Myocyte (in vitro differentiated cells): ENCODE measurements around the gene ABCA8. TPM values are rescaled to one million over a fixed set of nuclear protein-coding genes. Genes with fewer than 3 reads are reported as not detected.
"Not testable (repeated sequence)": the region's sequence is repeated elsewhere in the genome, so short reads cannot be mapped to it uniquely, and the experiment has no call there.

Experiments used
- DNase-seq: peaks from one replicate; pipeline ENCODE4 v3.0.0-alpha.2; 2012; ENCODE audit warnings: low read depth
- total RNA-seq: library from RNA; depleted of rRNA; stranded (reverse); fragments of >200 nt; gene quantifications from 2 replicates; pipeline ENCODE4 v1.2.3, GENCODE V29; 2014

The ABCA8 gene
- total RNA-seq, 1 donor from 2014 or later: 0.11 TPM

DNA sequence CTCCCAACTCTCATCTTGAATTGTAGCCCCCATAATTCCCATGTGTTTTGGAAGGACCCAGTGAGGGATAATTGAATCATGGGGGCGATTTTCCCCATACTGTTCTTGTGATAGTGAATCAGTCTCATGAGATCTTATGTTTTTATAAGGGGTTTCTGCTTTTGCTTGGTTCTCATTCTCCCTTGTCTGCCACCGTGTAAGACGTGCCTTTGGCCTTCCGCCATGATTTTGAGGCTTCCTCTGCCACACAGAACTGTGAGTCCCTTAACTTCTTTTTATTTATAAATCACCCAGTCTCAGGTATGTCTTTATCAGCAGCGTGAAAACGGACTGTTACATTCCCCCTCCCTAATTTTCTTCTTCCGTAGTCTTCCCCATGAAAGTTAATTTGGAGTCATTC is 124.0 kb downstream of the ABCA8 start:
- DNase-seq: no peak

DNA sequence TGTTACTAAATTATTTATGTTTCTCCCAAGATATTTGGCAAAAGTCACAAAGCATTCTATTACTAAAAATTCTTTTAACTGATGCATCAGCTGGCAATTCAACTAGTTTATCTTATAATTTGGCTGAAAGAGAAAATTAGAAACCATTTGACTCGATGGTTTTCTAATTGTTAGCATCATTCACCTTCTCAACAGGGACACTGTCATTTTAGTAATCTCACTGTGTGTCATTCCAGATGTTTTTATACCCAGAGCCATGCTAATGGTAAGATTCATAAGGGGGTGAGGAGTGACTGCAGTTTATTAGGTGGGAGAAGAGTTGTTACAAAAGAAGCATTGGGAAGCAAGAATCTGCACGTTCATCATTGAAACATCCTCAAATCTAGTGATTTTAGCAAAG is 124.9 kb downstream of the ABCA8 start:
- DNase-seq: no peak

- no peak for DNase-seq
Measured at GRCh38 chr17:68829211-68829610, 126.0 kb downstream of the ABCA8 start.

DNA sequence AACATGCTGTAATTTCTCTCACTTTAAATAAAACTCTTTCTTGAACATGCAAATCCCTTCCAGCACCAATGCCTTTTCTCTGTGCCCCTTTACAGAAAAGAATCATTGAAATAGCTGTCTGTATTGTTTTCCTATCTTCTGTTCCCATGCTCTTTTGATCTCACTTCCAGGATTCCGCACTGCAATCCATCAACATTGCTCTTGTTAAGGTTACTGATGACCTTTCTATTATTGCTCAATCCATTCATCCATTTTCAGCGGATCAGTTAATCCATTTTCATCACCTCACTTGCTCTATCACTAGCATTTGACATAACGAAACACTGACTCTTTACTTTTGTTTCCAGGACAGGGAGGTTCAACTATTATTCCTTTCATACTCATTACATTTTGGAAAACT is 130.5 kb downstream of the ABCA8 start:
- no peak for DNase-seq

GRCh38 chr17:68824185-68824584 is 131.0 kb downstream of the ABCA8 start:
- not testable (repeated sequence) for DNase-seq

DNA sequence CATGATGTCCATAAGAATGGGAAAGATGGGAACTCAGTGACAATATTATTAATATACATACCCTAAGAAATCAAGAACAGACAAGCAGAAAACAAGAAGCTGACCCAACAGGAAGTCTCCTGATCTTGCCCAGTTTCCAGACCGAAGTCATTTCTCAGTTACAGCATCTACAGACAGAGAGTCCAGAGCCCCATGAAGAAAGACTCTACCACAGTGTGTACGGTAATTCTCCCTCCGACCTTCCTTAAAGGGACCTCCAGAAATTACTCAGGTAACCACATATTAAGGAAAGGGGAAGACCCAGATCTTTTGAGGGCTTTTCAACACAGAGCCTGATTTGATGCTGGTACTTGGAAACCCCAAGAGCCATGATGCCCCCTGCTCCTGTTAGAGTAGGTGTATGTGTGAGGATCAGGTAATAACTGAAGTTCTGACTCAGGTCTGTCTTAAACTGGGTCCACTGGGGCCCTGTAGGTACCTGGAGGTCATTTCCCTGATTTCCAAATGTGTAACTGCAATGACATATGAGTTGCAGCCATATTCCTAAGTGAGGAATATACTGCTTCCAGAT is 132.4 kb downstream of the ABCA8 start:
- DNase-seq: no peak

DNA sequence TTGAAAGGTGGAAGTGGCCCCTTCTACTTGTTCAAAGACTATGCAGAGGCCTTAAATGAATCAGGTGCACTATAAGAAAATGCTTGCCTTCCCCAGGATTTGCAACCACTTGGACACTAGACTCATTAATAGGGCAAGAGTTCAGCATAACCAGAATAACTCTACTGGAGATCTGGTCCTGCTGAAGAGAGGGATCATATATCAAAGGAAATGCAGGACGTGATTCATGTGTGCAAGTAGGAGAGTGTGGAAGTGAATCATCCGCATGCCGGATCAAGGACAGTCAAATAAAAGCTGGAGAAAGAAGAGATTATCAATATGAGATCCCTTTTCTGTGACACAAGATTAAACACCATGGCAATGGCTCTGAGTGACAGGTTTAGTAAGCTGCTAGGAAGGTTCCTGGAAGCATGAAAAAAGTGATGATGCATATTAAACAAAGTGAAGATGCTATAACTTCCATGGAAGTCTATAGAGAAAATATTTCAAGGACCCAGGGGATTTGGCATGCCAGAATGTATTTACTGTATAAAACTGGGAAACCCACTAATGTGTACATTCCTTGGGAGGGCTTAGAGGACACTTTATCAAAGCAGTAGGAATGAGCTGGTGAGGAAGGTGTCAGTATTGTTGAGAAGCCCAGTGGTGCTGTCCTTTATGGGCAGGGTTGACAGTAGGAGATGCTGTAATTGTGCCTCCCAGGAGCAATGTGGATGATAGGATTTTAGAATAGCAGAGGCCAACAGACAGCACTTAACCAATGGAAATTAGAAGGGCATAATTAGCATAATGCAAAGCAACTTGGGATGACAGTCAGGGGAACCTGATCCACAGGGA is 133.1 kb downstream of the ABCA8 start:
- peak; percentile 78 for DNase-seq

DNA sequence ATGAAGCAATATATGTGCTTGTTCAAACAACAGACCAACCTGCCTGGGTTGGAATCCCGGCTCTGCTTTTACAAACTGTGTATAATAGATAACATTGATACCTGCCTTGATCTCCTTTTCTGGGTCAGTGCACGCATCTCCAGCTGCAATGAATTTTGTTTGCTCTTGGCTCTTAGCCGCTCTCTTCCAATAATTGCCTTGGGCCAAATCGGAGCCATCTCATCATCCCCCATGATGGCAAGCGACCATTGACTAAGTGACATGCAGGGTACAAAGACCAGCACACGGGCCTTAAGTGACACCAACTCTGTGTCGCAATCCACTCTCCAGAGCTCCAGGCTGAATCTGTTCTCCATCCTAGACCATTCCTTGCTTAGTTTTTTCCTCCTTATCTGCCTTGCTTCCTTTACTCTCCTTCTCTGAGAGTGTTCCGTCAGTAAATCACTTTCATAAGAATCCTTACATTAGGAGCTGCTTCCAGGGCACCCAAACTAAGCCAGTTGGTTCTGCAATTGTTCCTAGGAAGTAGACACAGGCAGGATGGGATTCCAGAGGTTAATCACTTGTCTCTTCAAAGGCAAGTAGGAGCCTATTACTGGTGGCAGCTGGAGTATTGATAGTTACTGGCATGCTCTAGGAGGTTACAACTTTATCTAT is 134.2 kb downstream of the ABCA8 start:
- DNase-seq: no peak

GRCh38 chr17:68820476-68820824 is 134.7 kb downstream of the ABCA8 start:
- DNase-seq: no peak

DNA sequence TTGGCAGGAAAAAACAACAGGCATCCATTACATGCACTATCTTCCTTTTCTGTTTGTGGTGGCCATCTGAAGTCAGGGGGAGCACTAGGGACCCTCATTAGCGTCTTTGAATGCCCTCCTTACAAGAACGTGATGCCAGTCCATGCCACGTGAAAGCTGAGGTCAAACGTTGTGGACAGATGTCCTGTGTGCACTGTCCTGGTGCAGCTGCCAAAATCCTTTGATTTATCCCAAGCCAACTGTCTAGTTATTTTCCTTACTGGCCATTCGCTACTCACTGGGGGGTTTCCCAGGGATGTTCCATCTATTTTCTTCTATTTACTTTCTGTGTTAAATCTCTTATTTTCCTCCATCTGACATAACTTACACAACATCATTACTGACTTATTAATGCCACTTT is 135.7 kb downstream of the ABCA8 start:
- peak; percentile 53 for DNase-seq

Other genes starting within 250 kb of the ABCA8 start
- 0.68 TPM in 1 of 2 replicates, not detected in the other for gene ABCA9, start 105.5 kb upstream of the ABCA8 start, total RNA-seq
- gene ABCA6, start 186.5 kb upstream of the ABCA8 start, total RNA-seq: under 0.01 TPM in 1 of 2 replicates, not detected in the other